ENCODE results near the gene STX18.

Gene STX18

GRCh38 chr4:4492161-4492847 is 49.5 kb downstream of the STX18 start:
- Histone ChIP-seq H3K4me1 (ENCODE audit: control insufficient read depth, insufficient read depth, low read length) (peaks cover 64% of the 10 kb centered on the region), H3K27me3 (replicated peaks; ENCODE audit: control insufficient read depth, insufficient read depth, low read length) (no peaks in the 10 kb centered on the region), H3K36me3 (ENCODE audit: control insufficient read depth, insufficient read depth, low read length, severe bottlenecking) (no peaks in the 10 kb centered on the region), H3K9ac (ENCODE audit: low read length) (peak overlapping the region; percentile 86), H3K9me3 (ENCODE audit: control insufficient read depth, low read length) (no peaks in the 10 kb centered on the region), H3K4me3 (ENCODE audit: low read length) (peak overlapping the region; percentile 77)
- DNase-seq (ENCODE audit: low read depth) = peak; percentile 27

- Histone ChIP-seq H3K9me3 (ENCODE audit: control insufficient read depth, low read length) (no peaks in the 10 kb centered on the region), H3K27me3 (replicated peaks; ENCODE audit: control insufficient read depth, insufficient read depth, low read length) (no peaks in the 10 kb centered on the region), H3K4me1 (ENCODE audit: control insufficient read depth, insufficient read depth, low read length) (peaks cover 56% of the 10 kb centered on the region), H3K36me3 (ENCODE audit: control insufficient read depth, insufficient read depth, low read length, severe bottlenecking) (no peaks in the 10 kb centered on the region), H3K4me3 (ENCODE audit: low read length) (peak overlapping the region; percentile 77), H3K9ac (ENCODE audit: low read length) (peak overlapping the region; percentile 86)
- no peak for DNase-seq (ENCODE audit: low read depth)
Measured at GRCh38 chr4:4491396-4491893, 50.4 kb downstream of the STX18 start.

DNA sequence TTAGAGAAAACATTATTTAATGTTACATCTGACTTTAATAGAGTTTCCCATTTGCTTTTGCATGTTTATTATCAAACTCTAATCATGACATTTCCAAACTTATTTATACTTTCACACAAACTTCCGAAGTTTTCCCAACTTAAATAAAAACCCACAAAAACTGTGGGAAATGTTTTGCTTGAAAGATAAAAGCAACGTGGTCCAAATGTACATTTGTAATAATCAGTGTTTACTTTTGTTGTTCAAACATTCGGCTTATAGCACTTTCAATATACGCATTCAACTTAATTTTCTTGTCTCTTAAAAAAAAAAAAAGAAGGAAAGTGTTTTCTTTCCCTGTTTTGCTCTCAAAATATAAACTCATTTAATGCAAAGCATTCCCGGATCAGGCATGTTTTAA is 51.0 kb downstream of the STX18 start:
- Histone ChIP-seq H3K36me3 (ENCODE audit: control insufficient read depth, insufficient read depth, low read length, severe bottlenecking) (no peaks in the 10 kb centered on the region), H3K9ac (ENCODE audit: low read length) (peak overlapping the region; percentile 86), H3K4me3 (ENCODE audit: low read length) (peak overlapping the region; percentile 36), H3K27me3 (replicated peaks; ENCODE audit: control insufficient read depth, insufficient read depth, low read length) (no peaks in the 10 kb centered on the region), H3K4me1 (ENCODE audit: control insufficient read depth, insufficient read depth, low read length) (peaks cover 54% of the 10 kb centered on the region), H3K9me3 (ENCODE audit: control insufficient read depth, low read length) (no peaks in the 10 kb centered on the region)
- DNase-seq (ENCODE audit: low read depth) = no peak

DNA sequence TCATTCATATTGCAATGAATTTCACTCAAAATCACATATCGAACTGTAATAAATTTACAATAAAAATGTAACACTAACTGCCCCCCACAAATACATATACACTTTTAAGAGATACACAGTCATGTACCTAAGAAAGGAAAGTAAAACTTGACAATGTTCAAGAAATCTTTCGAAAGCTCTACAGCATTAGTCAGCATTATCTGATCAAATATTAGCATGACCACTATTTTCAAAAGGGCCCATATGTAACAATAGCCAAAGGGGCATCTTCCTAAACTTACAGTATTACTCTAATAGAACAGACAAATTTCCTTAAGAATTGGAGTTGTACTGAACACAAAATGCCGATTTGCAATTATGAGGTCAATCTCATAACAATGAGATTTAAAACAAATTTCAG is 51.8 kb downstream of the STX18 start:
- no peak for DNase-seq (ENCODE audit: low read depth)
- Histone ChIP-seq H3K9me3 (ENCODE audit: control insufficient read depth, low read length) (no peaks in the 10 kb centered on the region), H3K9ac (ENCODE audit: low read length) (peak overlapping the region; percentile 86), H3K27me3 (replicated peaks; ENCODE audit: control insufficient read depth, insufficient read depth, low read length) (no peaks in the 10 kb centered on the region), H3K36me3 (ENCODE audit: control insufficient read depth, insufficient read depth, low read length, severe bottlenecking) (no peaks in the 10 kb centered on the region), H3K4me1 (ENCODE audit: control insufficient read depth, insufficient read depth, low read length) (peaks cover 54% of the 10 kb centered on the region), H3K4me3 (ENCODE audit: low read length) (peak overlapping the region; percentile 50)

DNA sequence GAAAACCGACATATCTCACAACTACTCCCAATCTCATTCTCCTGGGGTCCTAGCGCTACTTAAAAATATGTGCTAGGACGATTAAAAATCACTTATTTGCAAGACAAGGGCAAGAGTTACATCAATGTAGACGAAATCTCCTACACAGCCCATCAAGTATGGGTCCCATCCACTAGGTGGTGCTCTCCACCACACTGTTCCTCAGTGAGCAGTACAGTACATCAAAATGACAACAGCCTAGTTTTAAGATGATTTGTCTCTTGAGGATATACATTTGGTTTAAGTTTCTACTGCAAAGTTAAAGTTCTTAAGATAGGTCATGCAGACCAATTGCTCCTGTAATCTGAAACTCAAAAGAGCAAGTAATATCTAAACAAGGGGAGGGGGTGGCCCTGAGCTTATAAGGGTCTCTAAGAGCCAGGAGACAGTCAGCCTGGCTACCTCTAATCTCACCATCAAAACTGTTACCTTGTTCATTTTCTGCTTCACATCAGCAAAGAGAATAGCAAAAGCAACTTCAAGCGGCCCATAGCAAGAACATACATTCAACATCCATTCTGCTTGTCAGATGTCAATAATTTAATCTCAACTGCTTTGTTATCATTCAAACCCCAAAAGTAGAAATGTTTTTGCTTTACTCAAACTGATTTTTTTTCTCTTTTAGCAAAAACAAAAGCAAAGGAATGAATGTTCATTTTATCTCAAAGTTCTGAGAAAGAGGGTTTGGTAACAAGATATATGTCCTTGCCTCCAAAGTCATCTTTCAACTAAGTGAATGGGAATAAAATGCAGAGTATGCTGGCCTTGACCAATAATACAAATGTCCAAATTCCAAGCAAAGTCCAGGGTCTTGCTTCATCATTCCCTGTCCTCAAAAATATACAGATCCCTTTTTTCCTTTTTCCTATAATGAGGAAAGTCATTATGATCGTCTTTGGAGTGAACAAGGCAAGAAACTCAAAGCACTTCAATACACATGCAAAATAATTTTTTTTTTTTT is 53.1 kb downstream of the STX18 start:
- Histone ChIP-seq H3K4me1 (ENCODE audit: control insufficient read depth, insufficient read depth, low read length) (peaks cover 49% of the 10 kb centered on the region), H3K9me3 (ENCODE audit: control insufficient read depth, low read length) (no peaks in the 10 kb centered on the region), H3K36me3 (ENCODE audit: control insufficient read depth, insufficient read depth, low read length, severe bottlenecking) (no peaks in the 10 kb centered on the region), H3K27me3 (replicated peaks; ENCODE audit: control insufficient read depth, insufficient read depth, low read length) (no peaks in the 10 kb centered on the region), H3K4me3 (ENCODE audit: low read length) (peak overlapping the region; percentile 43), H3K9ac (ENCODE audit: low read length) (peak overlapping the region; percentile 73)
- DNase-seq (ENCODE audit: low read depth) = peak; percentile 91

DNA sequence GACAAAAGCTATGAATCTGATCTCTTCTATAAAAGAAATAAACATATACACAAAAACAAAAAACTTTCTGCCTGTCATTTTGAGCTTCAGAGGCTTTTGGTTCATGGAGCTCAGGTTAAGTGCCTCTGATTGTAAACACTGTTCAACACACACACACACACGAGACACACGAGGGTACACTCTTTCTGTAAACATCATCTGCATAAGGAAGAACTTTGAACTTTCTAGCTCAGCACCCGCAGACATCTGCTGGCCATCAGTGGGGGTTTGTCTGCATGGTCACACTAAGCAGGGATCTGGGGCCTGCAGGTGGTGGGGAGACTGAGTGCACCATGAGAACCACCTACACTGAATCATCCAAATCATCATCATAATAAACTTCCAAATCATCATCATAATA is 54.9 kb downstream of the STX18 start:
- no peak overlapping the region for H3K9ac ChIP-seq (ENCODE audit: low read length)
- DNase-seq (ENCODE audit: low read depth) = no peak
- H3K27me3 ChIP-seq (replicated peaks; ENCODE audit: control insufficient read depth, insufficient read depth, low read length) = no peaks in the 10 kb centered on the region
- H3K9me3 ChIP-seq (ENCODE audit: control insufficient read depth, low read length) = no peaks in the 10 kb centered on the region
- peaks cover 38% of the 10 kb centered on the region for H3K4me1 ChIP-seq (ENCODE audit: control insufficient read depth, insufficient read depth, low read length)
- H3K36me3 ChIP-seq (ENCODE audit: control insufficient read depth, insufficient read depth, low read length, severe bottlenecking) = no peaks in the 10 kb centered on the region
- no peak overlapping the region for H3K4me3 ChIP-seq (ENCODE audit: low read length)

DNA sequence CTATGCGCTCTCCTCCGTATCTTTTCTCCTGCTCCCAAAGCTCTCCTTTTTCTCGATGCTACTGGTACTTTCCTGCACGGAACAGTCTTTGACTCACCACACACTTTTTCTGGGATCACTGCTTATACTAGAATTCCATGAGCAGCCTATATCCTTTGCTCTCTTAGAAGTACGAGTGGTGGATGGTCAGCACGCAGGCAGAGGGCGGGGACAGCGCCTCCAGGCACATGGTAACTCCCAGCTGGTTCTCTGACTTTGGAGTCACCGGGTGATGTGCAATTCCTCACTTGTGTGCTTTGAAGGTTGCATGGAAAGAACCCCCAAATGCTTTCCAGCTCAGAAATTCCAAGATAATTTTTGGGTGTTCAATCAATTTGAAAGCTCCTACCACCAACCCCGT is 56.0 kb downstream of the STX18 start:
- Histone ChIP-seq H3K36me3 (ENCODE audit: control insufficient read depth, insufficient read depth, low read length, severe bottlenecking) (no peaks in the 10 kb centered on the region), H3K4me1 (ENCODE audit: control insufficient read depth, insufficient read depth, low read length) (peaks cover 39% of the 10 kb centered on the region), H3K27me3 (replicated peaks; ENCODE audit: control insufficient read depth, insufficient read depth, low read length) (no peaks in the 10 kb centered on the region), H3K4me3 (ENCODE audit: low read length) (no peak overlapping the region), H3K9ac (ENCODE audit: low read length) (no peak overlapping the region), H3K9me3 (ENCODE audit: control insufficient read depth, low read length) (no peaks in the 10 kb centered on the region)
- DNase-seq (ENCODE audit: low read depth) = no peak

DNA sequence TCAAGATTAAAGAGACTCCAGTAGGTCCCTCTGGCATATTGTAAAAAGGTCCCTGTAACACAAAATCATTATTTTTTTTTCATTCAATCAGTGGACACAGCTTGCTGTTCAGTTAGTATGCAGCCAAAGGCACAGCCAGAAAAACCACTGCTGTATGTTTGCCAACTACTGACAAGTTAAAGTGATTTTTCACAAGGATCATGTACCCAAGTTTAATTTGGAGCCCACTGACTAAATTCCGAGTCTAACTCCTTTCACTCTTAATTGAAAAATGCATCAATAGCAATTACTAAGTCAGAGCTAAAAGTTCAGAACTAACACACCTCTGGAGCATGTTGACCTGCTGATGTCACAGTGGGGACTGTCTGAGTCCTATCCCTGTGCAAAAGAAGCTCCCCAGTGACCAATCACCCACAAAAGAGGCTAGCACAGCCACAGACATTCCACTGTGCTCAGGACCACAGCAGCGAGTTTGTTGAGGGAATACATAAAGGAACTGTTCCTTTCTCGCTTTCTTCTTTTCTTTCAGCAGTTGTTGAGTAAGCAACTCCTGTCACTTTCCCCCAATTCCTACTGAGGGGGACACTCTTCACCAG is 60.4 kb downstream of the STX18 start:
- no peak for DNase-seq (ENCODE audit: low read depth)
- H3K4me1 ChIP-seq (ENCODE audit: control insufficient read depth, insufficient read depth, low read length) = peaks cover 40% of the 10 kb centered on the region
- no peaks in the 10 kb centered on the region for H3K9me3 ChIP-seq (ENCODE audit: control insufficient read depth, low read length)
- no peaks in the 10 kb centered on the region for H3K27me3 ChIP-seq (replicated peaks; ENCODE audit: control insufficient read depth, insufficient read depth, low read length)
- peak overlapping the region; percentile 32 for H3K9ac ChIP-seq (ENCODE audit: low read length)
- H3K36me3 ChIP-seq (ENCODE audit: control insufficient read depth, insufficient read depth, low read length, severe bottlenecking) = no peaks in the 10 kb centered on the region
- H3K4me3 ChIP-seq (ENCODE audit: low read length) = no peak overlapping the region

- peak; percentile 51 for DNase-seq (ENCODE audit: low read depth)
- Histone ChIP-seq H3K36me3 (ENCODE audit: control insufficient read depth, insufficient read depth, low read length, severe bottlenecking) (no peaks in the 10 kb centered on the region), H3K4me3 (ENCODE audit: low read length) (no peak overlapping the region)
Measured at GRCh38 chr4:4480685-4481398, 61.0 kb downstream of the STX18 start.

DNA sequence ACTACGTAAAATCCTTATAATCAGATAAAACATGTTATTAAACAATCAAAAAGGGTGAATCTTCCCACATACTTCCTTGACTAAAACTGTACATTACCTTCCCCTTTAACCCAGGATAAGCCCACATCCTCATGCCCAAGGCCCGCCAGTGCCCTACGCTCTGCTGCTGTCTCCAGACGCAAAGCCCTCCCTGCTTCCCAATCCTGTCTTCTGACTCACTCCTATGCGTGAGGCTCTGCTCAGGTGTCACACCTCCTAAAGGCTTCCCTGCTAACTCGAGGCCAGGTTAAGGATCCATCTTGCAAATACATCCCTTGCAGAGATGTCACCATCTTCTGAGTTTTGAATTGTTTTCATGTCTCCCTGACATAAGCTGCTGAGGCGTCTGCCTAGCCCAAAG is 61.6 kb downstream of the STX18 start:
- H3K9ac ChIP-seq (ENCODE audit: low read length) = peak overlapping the region; percentile 22
- H3K4me1 ChIP-seq (ENCODE audit: control insufficient read depth, insufficient read depth, low read length) = peaks cover 40% of the 10 kb centered on the region
- no peaks in the 10 kb centered on the region for H3K36me3 ChIP-seq (ENCODE audit: control insufficient read depth, insufficient read depth, low read length, severe bottlenecking)
- no peak overlapping the region for H3K4me3 ChIP-seq (ENCODE audit: low read length)
- no peaks in the 10 kb centered on the region for H3K9me3 ChIP-seq (ENCODE audit: control insufficient read depth, low read length)
- no peak for DNase-seq (ENCODE audit: low read depth)
- no peaks in the 10 kb centered on the region for H3K27me3 ChIP-seq (replicated peaks; ENCODE audit: control insufficient read depth, insufficient read depth, low read length)

More at GRCh38 chr4:4480685-4481398, 61.0 kb downstream of the STX18 start:
- no peaks in the 10 kb centered on the region for H3K27me3 ChIP-seq (replicated peaks; ENCODE audit: control insufficient read depth, insufficient read depth, low read length)
- peak overlapping the region; percentile 32 for H3K9ac ChIP-seq (ENCODE audit: low read length)
- peaks cover 40% of the 10 kb centered on the region for H3K4me1 ChIP-seq (ENCODE audit: control insufficient read depth, insufficient read depth, low read length)
- no peaks in the 10 kb centered on the region for H3K9me3 ChIP-seq (ENCODE audit: control insufficient read depth, low read length)

Measured in adipocyte (in vitro differentiated cells).